ENCODE results near the gene KCNAB1. TPM values are rescaled to one million over a fixed set of nuclear protein-coding genes. Genes with fewer than 3 reads are reported as not detected.
A peak's percentile ranks its signal among the peaks of the same experiment; 100 is the strongest.

KCNAB1 gene
- total and polyA plus RNA-seq, 10 of the 15 experiments (the other 5 are each of a cell fraction or from before 2014, with no cell fraction given), result 0.11 to 0.69 (median 0.43) TPM; not detected in 6

- DNase-seq (ENCODE audit: low read depth, low spot score), result no peak
- Histone ChIP-seq H3K27ac (ENCODE audit: control insufficient read depth, insufficient read depth) (no peak overlapping the region), H3K79me2 (ENCODE audit: control insufficient read depth, insufficient read depth, low read length) (no peaks in the 10 kb centered on the region), H3K4me3 (no peak overlapping the region), H3K4me1 (ENCODE audit: control insufficient read depth, insufficient read depth, low read length) (no peaks in the 10 kb centered on the region), H3K36me3 (ENCODE audit: control insufficient read depth in 2 of 2, insufficient read depth in 2 of 2, low read length in 1 of 2) (no peaks in the 10 kb centered on the region), H2AFZ (ENCODE audit: control insufficient read depth, low read depth, low read length) (no peak overlapping the region), H3K27me3 (replicated peaks in 1 of 2; ENCODE audit: control insufficient read depth in 2 of 2, insufficient read depth in 2 of 2, low read length in 1 of 2) (no peaks in the 10 kb centered on the region; a peak in 1 of 4 replicates), H3K9ac (ENCODE audit: control insufficient read depth, insufficient read depth, low read length) (no peak overlapping the region), H3K9me3 (replicated peaks; ENCODE audit: control insufficient read depth, insufficient read depth, low read length) (no peaks in the 10 kb centered on the region), H3K4me2 (ENCODE audit: control insufficient read depth, insufficient read depth) (no peak overlapping the region), H4K20me1 (ENCODE audit: control insufficient read depth, insufficient read depth) (no peaks in the 10 kb centered on the region)
- TF ChIP-seq HDGF (IDR thresholded peaks at IDR 0.05), result no peak
- no peak for TF ChIP-seq YY1 (IDR thresholded peaks at IDR 0.05; ENCODE audit: low read depth, low read length)
- TF ChIP-seq SPI1 (IDR thresholded peaks at IDR 0.05; ENCODE audit: borderline replicate concordance, insufficient read depth, low read depth, low read length), result no peak
- no peak for TF ChIP-seq RUNX3 (IDR thresholded peaks at IDR 0.05; ENCODE audit: low read length)
- peak; percentile 48 for TF ChIP-seq SMC3 (IDR thresholded peaks at IDR 0.05; ENCODE audit: borderline replicate concordance, low read length)
- no peak for TF ChIP-seq NBN (IDR thresholded peaks at IDR 0.05)
- TF ChIP-seq STAT3 (IDR thresholded peaks at IDR 0.05; ENCODE audit: low read depth, low read length), result no peak
- TF ChIP-seq MYC (IDR thresholded peaks at IDR 0.05; ENCODE audit: insufficient read depth, insufficient read length, insufficient replicate concordance, low read length, severe bottlenecking), result no peak
- TF ChIP-seq BCLAF1 (IDR thresholded peaks at IDR 0.05), result no peak
- TF ChIP-seq POU2F2 (IDR thresholded peaks at IDR 0.05; ENCODE audit: borderline replicate concordance, low read depth, low read length), result no peak
- TF ChIP-seq CREM (IDR thresholded peaks at IDR 0.05; ENCODE audit: low read depth), result no peak
- TF ChIP-seq, protein P1, sequence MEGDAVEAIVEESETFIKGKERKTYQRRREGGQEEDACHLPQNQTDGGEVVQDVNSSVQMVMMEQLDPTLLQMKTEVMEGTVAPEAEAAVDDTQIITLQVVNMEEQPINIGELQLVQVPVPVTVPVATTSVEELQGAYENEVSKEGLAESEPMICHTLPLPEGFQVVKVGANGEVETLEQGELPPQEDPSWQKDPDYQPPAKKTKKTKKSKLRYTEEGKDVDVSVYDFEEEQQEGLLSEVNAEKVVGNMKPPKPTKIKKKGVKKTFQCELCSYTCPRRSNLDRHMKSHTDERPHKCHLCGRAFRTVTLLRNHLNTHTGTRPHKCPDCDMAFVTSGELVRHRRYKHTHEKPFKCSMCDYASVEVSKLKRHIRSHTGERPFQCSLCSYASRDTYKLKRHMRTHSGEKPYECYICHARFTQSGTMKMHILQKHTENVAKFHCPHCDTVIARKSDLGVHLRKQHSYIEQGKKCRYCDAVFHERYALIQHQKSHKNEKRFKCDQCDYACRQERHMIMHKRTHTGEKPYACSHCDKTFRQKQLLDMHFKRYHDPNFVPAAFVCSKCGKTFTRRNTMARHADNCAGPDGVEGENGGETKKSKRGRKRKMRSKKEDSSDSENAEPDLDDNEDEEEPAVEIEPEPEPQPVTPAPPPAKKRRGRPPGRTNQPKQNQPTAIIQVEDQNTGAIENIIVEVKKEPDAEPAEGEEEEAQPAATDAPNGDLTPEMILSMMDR (IDR thresholded peaks at IDR 0.05 in 2 of 3, conservative IDR thresholded peaks at IDR 0.05 in 1 of 3; ENCODE audit: control insufficient read depth in 2 of 3, extremely low read depth in 1 of 3, insufficient read depth in 1 of 3, low read depth in 3 of 3, low read length in 3 of 3), result peak; percentile 54 to 65 (median 65)
- no peak for TF ChIP-seq ZSCAN29 (IDR thresholded peaks at IDR 0.05)
- peak; percentile 41 for TF ChIP-seq RAD21 (IDR thresholded peaks at IDR 0.05; ENCODE audit: insufficient read depth, low read depth, low read length)
- TF ChIP-seq NFXL1 (IDR thresholded peaks at IDR 0.05; ENCODE audit: borderline replicate concordance), result no peak
- TF ChIP-seq SIN3A (IDR thresholded peaks at IDR 0.05; ENCODE audit: low read depth, low read length), result no peak
- TF ChIP-seq GATAD2B (conservative IDR thresholded peaks at IDR 0.05; ENCODE audit: low read depth), result no peak
- no peak for TF ChIP-seq CREB1 (IDR thresholded peaks at IDR 0.05; ENCODE audit: low read depth)
- TF ChIP-seq KDM1A (IDR thresholded peaks at IDR 0.05; ENCODE audit: borderline replicate concordance), result no peak
- SMC1A ChIA-PET (ENCODE audit: uncharacterized antibody, unreplicated experiment), result interaction anchor here (0.7 to 3.0 kb wide), 16 partner anchors 11 to 633 kb away, joined by 3 to 35 read pairs (median 4); no protein-coding TSS in a partner anchor
- BruUV-seq (replicated peaks), result no TSS peak
- RAD21 ChIA-PET (ENCODE audit: unreplicated experiment), result interaction anchor here (0.7 to 2.1 kb wide), 9 partner anchors 19 to 301 kb away, joined by 3 to 13 read pairs (median 3); no protein-coding TSS in a partner anchor
- in situ Hi-C loops (cut with MboI), result no loop called here
- peak; percentile 23 for FAIRE-seq
- CTCF ChIA-PET, result interaction anchor here (0.7 to 5.8 kb wide), 38 partner anchors 8 to 639 kb away, joined by 3 to 59 read pairs (median 5); partner anchors contain the start of gene SSR3
- intact Hi-C loops (cut with micrococcal nuclease; ENCODE audit: unreplicated experiment), result loop anchor here (1.0 kb wide), 1 partner anchor 300 kb away; no protein-coding TSS in a partner anchor
- peak; percentile 86 for ATAC-seq
- WGBS (ENCODE audit: insufficient coverage, insufficient replicate concordance, low lambda C conversion rate, missing lambda C conversion rate), result 0% methylated on average over 2 of the region's 2 CpGs
- POLR2A ChIA-PET, result no interaction called here
Observed at GRCh38 chr3:156449710-156450574, 329.6 kb downstream of the KCNAB1 start.
